ENCODE results near the gene RIMS4. TPM values are rescaled to one million over a fixed set of nuclear protein-coding genes. Genes with fewer than 3 reads are reported as not detected.
A peak's percentile ranks its signal among the peaks of the same experiment; 100 is the strongest.

The RIMS4 gene
- polyA plus RNA-seq, 1 experiment = not detected

DNA sequence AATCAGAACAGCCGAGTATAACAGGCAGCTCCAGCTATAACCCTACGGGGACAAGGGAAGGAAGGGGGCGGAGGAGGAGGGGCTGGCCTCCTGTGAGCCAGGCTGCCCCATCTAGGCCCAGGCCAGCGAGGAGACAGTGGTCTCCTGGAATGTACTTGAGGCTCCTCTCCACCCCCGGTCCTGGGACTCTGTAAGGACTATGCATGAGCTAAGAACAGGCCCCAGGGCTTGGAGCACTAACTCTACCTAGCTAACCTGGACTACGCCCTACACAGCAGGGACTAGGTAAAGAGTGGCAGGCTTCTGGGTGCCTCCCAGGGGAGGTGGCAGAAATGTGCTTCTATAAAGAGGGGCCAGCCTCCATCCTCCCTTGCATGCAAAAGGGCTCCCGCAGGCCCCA lies 55.8 kb downstream of the RIMS4 start:
- TF ChIP-seq, protein P1, sequence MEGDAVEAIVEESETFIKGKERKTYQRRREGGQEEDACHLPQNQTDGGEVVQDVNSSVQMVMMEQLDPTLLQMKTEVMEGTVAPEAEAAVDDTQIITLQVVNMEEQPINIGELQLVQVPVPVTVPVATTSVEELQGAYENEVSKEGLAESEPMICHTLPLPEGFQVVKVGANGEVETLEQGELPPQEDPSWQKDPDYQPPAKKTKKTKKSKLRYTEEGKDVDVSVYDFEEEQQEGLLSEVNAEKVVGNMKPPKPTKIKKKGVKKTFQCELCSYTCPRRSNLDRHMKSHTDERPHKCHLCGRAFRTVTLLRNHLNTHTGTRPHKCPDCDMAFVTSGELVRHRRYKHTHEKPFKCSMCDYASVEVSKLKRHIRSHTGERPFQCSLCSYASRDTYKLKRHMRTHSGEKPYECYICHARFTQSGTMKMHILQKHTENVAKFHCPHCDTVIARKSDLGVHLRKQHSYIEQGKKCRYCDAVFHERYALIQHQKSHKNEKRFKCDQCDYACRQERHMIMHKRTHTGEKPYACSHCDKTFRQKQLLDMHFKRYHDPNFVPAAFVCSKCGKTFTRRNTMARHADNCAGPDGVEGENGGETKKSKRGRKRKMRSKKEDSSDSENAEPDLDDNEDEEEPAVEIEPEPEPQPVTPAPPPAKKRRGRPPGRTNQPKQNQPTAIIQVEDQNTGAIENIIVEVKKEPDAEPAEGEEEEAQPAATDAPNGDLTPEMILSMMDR (IDR thresholded peaks at IDR 0.05; ENCODE audit: insufficient read depth, low read depth, low read length) = no peak
- no peak for DNase-seq (ENCODE audit: low read depth)
- Histone ChIP-seq H3K4me3 (ENCODE audit: low read depth, low read length) (no peak overlapping the region), H3K27me3 (ENCODE audit: control insufficient read depth, insufficient read depth, low read length) (peaks cover 5% of the 10 kb centered on the region; the same call in 1 of the 2 replicates), H3K36me3 (ENCODE audit: control insufficient read depth, insufficient read depth, low read length) (no peaks in the 10 kb centered on the region)
- POLR2A ChIA-PET = no interaction called here
- CTCF ChIA-PET = interaction anchor here (1.5 to 2.0 kb wide), 2 partner anchors 8 to 11 kb away, joined by 4 to 10 read pairs; partner anchors contain the start of gene KCNK15

DNA sequence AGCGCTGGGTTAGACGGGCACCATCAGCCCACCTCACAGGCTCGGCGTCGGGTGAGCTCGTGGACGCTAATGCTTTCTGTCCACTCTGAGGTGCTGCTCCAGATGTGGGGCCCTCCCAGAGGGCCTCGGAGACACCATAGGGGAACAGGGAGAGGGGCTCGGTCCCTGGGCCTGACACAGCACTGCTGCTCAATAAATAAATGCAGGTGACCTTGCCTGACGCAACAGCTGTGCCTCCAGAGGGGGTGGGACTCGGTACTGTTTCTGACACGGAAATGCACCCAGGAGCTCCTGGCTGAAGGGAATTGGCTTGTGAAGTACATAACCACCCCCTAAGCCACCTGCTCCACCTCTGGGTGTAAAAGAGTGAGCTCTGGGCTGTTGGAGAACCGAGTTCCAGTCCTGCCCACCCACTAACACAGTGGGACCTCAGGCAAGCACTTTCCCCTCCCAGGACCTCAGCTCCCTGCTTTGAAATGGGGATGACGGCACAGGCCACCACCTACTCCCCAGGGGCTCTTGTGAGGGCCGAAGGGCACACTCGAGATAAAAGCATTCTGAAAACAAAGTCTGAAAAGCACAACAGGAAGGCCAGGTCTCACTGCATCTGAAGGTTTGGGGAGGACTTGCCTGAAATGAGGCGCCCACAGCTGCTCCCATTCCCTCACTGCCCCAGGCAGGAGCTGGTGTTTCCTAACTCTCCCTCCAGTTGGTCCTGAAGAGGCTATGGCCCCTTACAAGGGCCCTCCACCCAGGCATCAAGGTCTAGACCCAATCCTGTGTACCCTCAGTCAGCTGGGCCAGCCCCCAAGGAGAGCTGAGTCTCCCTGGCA lies 58.0 kb downstream of the RIMS4 start:
- TF ChIP-seq, protein P1 (IDR thresholded peaks at IDR 0.05; ENCODE audit: insufficient read depth, low read depth, low read length) = no peak
- Histone ChIP-seq H3K27me3 (ENCODE audit: control insufficient read depth, insufficient read depth, low read length) (peaks cover 8% of the 10 kb centered on the region), H3K4me3 (ENCODE audit: low read depth, low read length) (no peak overlapping the region), H3K36me3 (ENCODE audit: control insufficient read depth, insufficient read depth, low read length) (no peaks in the 10 kb centered on the region)
- CTCF ChIA-PET = interaction anchor here (0.9 to 2.0 kb wide), 7 partner anchors 18 to 122 kb away, joined by 3 to 5 read pairs (median 4); no protein-coding TSS in a partner anchor
- DNase-seq (ENCODE audit: low read depth) = no peak
- POLR2A ChIA-PET = no interaction called here

DNA sequence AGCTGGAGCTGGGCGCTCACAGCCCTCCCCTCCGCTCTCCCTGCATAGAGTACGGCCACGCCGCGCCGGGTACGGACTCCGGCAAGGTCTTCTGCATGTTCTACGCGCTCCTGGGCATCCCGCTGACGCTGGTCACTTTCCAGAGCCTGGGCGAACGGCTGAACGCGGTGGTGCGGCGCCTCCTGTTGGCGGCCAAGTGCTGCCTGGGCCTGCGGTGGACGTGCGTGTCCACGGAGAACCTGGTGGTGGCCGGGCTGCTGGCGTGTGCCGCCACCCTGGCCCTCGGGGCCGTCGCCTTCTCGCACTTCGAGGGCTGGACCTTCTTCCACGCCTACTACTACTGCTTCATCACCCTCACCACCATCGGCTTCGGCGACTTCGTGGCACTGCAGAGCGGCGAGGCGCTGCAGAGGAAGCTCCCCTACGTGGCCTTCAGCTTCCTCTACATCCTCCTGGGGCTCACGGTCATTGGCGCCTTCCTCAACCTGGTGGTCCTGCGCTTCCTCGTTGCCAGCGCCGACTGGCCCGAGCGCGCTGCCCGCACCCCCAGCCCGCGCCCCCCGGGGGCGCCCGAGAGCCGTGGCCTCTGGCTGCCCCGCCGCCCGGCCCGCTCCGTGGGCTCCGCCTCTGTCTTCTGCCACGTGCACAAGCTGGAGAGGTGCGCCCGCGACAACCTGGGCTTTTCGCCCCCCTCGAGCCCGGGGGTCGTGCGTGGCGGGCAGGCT lies 60.1 kb downstream of the RIMS4 start:
- no peaks in the 10 kb centered on the region for H3K36me3 ChIP-seq (ENCODE audit: control insufficient read depth, insufficient read depth, low read length)
- CTCF ChIA-PET = interaction anchor here (0.9 to 1.6 kb wide), 2 partner anchors 21 to 116 kb away, joined by 3 to 5 read pairs; no protein-coding TSS in a partner anchor
- no peak for DNase-seq (ENCODE audit: low read depth)
- no peak overlapping the region for H3K4me3 ChIP-seq (ENCODE audit: low read depth, low read length)
- peaks cover 10% of the 10 kb centered on the region for H3K27me3 ChIP-seq (ENCODE audit: control insufficient read depth, insufficient read depth, low read length)
- POLR2A ChIA-PET = no interaction called here
- TF ChIP-seq, protein P1 (IDR thresholded peaks at IDR 0.05; ENCODE audit: insufficient read depth, low read depth, low read length) = 0 out of 2 replicates have a peak, but pooled peaks have one; percentile 12

DNA sequence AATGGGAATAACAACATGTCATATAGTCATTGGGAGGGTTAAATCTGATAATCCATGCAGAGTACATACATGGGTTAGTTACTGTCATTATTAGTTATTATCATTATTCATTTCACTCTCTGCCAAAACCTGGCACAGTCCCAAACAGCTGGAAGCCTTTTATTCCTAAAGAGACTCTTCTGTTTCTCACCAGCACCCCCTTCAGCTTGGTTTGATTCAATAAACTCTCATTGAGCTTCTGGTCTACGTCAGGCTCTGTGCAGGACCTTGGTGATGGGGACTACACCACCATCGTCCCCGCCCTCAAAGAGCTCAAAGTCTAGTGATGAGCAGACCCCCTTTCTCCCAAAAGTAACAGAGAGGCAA lies 62.4 kb downstream of the RIMS4 start:
- DNase-seq (ENCODE audit: low read depth) = no peak
- Histone ChIP-seq H3K27me3 (ENCODE audit: control insufficient read depth, insufficient read depth, low read length) (peaks cover 13% of the 10 kb centered on the region), H3K36me3 (ENCODE audit: control insufficient read depth, insufficient read depth, low read length) (no peaks in the 10 kb centered on the region), H3K4me3 (ENCODE audit: low read depth, low read length) (no peak overlapping the region)
- ChIA-PET CTCF (interaction anchor here (0.6 to 3.9 kb wide), 29 partner anchors 8 to 1929 kb away, joined by 3 to 28 read pairs (median 4); no protein-coding TSS in a partner anchor), POLR2A (no interaction called here)
- TF ChIP-seq, protein P1 (IDR thresholded peaks at IDR 0.05; ENCODE audit: insufficient read depth, low read depth, low read length) = no peak
